Neuronal stem cell (in vitro differentiated cells): Measurements from ENCODE around the gene ATG14.

Experiments
- DNase-seq: peaks from one replicate; pipeline ENCODE4 v3.0.0-alpha.2; 2013; ENCODE audit warnings: low spot score
- H2AFZ ChIP-seq: one replicate; pipeline ENCODE4 v1.6.1; 2013; ENCODE audit warnings: mild to moderate bottlenecking, low read length, inconsistent platforms
- H2AK5ac ChIP-seq: 2 replicates; pipeline ENCODE4 v1.6.1; 2013; ENCODE audit warnings: low read depth, mild to moderate bottlenecking, inconsistent platforms, low read length, moderate library complexity, mixed read lengths
- H2BK120ac ChIP-seq: 2 replicates; pipeline ENCODE4 v1.6.1; 2013; ENCODE audit warnings: low read depth, mild to moderate bottlenecking, inconsistent platforms, low read length, moderate library complexity, mixed read lengths
- H2BK12ac ChIP-seq: one replicate; pipeline ENCODE4 v1.6.1; 2013; ENCODE audit warnings: low read length, inconsistent platforms
- H2BK15ac ChIP-seq: 2 replicates; pipeline ENCODE4 v1.6.1; 2013; ENCODE audit warnings: mild to moderate bottlenecking, low read length, inconsistent platforms, mixed read lengths
- H2BK5ac ChIP-seq: one replicate; pipeline ENCODE4 v1.6.1; 2013; ENCODE audit warnings: inconsistent platforms, mild to moderate bottlenecking, low read length, moderate library complexity
- H3K14ac ChIP-seq: one replicate; pipeline ENCODE4 v1.6.1; 2013; ENCODE audit warnings: low read length, inconsistent platforms
- H3K18ac ChIP-seq: 2 replicates; pipeline ENCODE4 v1.6.1; 2013; ENCODE audit warnings: low read length, inconsistent platforms
- H3K23ac ChIP-seq: 2 replicates; pipeline ENCODE4 v1.6.1; 2013; ENCODE audit warnings: low read depth, mild to moderate bottlenecking, mixed read lengths, low read length, inconsistent platforms; ENCODE audit not compliant: poor library complexity
- H3K27ac ChIP-seq: replicated peaks from 3 replicates; pipeline ENCODE4 v1.5.1; 2013; ENCODE audit warnings: low read length, inconsistent platforms
- H3K27me3 ChIP-seq, 3 experiments: 2 replicates each; pipeline ENCODE4 v1.6.1; 2013; ENCODE audit warnings: low read length in 3 of 3, mild to moderate bottlenecking in 2 of 3, inconsistent platforms in 1 of 3, low read depth in 1 of 3, mixed read lengths in 1 of 3, moderate library complexity in 1 of 3; ENCODE audit not compliant: control insufficient read depth in 3 of 3, insufficient read depth in 3 of 3
- H3K36me3 ChIP-seq, 2 donors: replicated peaks in 1 of 2; 2 replicates each; pipeline ENCODE4 v1.6.1; 2013; ENCODE audit warnings: low read length in 2 of 2; ENCODE audit not compliant: control insufficient read depth in 2 of 2, insufficient read depth in 2 of 2
- H3K4ac ChIP-seq: 2 replicates; pipeline ENCODE4 v1.6.1; 2013; ENCODE audit warnings: inconsistent platforms, mild to moderate bottlenecking, low read length, moderate library complexity
- H3K4me1 ChIP-seq, 2 donors: 1 replicate in 1 of 2; 2 replicates in 1 of 2; pipeline ENCODE4 v1.6.1; 2013; ENCODE audit warnings: low read length in 2 of 2, low read depth in 1 of 2; ENCODE audit not compliant: control insufficient read depth in 2 of 2, insufficient read depth in 1 of 2
- H3K4me2 ChIP-seq: one replicate; pipeline ENCODE4 v1.6.1; 2013; ENCODE audit warnings: mild to moderate bottlenecking, low read length, inconsistent platforms; ENCODE audit not compliant: insufficient read depth, poor library complexity, severe bottlenecking
- H3K4me3 ChIP-seq, 2 donors: 2 replicates each; pipeline ENCODE4 v1.5.1; 2013; ENCODE audit warnings: low read length in 2 of 2, mild to moderate bottlenecking in 2 of 2, inconsistent platforms in 1 of 2, moderate library complexity in 1 of 2
- H3K79me1 ChIP-seq: one replicate; pipeline ENCODE4 v1.6.1; 2013; ENCODE audit warnings: low read depth, mild to moderate bottlenecking, inconsistent platforms, low read length, moderate library complexity
- H3K9ac ChIP-seq: one replicate; pipeline ENCODE4 v1.6.1; 2013; ENCODE audit warnings: mild to moderate bottlenecking, low read depth, low read length, inconsistent platforms; ENCODE audit not compliant: poor library complexity
- H3K9me3 ChIP-seq, 2 donors: replicated peaks in 1 of 2; 2 replicates each; pipeline versions ENCODE3 to v1.6.1; 2013; ENCODE audit warnings: low read length in 2 of 2, mild to moderate bottlenecking in 2 of 2, inconsistent platforms in 1 of 2, low read depth in 1 of 2, mixed read lengths in 1 of 2, moderate library complexity in 1 of 2; ENCODE audit not compliant: control insufficient read depth in 2 of 2, insufficient read depth in 1 of 2
- H4K8ac ChIP-seq: one replicate; pipeline ENCODE4 v1.6.1; 2013; ENCODE audit warnings: low read depth, mild to moderate bottlenecking, inconsistent platforms, low read length, moderate library complexity
- H4K91ac ChIP-seq: one replicate; pipeline ENCODE4 v1.6.1; 2013; ENCODE audit warnings: low read length, low read depth, mild to moderate bottlenecking, inconsistent platforms; ENCODE audit not compliant: poor library complexity
- WGBS, 2 donors: extraction: QIAGEN DNeasy Blood & Tissue Kit; methylation state at CpG; one replicate each; pipeline ENCODE4 v1.1.7; 2013; ENCODE audit warnings: missing lambda C conversion rate in 2 of 2, mixed read lengths in 1 of 2; ENCODE audit not compliant: insufficient read length in 2 of 2, insufficient replicate concordance in 1 of 2; ENCODE audit errors: extremely low coverage in 2 of 2; 5-methylcytosine and 5-hydroxymethylcytosine counted together

Gene ATG14

DNA sequence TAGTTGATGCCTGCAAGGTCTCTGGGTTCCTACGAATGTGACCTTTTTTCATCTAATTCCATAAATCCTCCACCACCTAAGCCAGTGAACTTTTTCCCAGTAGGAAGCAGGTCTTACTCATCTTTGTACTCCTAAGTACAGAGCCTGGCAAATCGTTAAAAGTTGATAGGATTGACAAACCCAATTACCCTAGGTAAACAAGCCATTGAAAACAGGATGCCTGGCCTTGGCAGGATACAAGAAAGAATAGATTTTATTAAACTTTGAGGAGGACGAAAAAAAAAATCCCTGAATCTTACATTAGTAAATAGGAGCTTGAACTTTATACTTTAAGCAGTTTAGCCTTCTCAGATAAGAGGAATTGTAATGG lies 23.2 kb upstream of the ATG14 start:
- H2AFZ ChIP-seq = no peak overlapping the region
- no peak overlapping the region for H2BK5ac ChIP-seq
- peaks cover 0 to 5% of the 10 kb centered on the region in 2 donors for H3K4me1 ChIP-seq
- H3K27me3 ChIP-seq = peaks cover 0 to 36% (median 2%) of the 10 kb centered on the region in 3 experiments
- H4K8ac ChIP-seq = no peak overlapping the region
- no peak overlapping the region for H3K23ac ChIP-seq
- H3K79me1 ChIP-seq = no peaks in the 10 kb centered on the region
- H2BK12ac ChIP-seq = no peak overlapping the region
- no peak overlapping the region for H3K18ac ChIP-seq
- no peak overlapping the region for H3K4ac ChIP-seq
- H3K4me2 ChIP-seq = no peak overlapping the region
- no peak overlapping the region for H2BK120ac ChIP-seq
- H2BK15ac ChIP-seq = no peak overlapping the region
- H3K36me3 ChIP-seq = no peaks in the 10 kb centered on the region
- no peak overlapping the region for H4K91ac ChIP-seq
- WGBS, 2 donors = no CpG with 5 or more reads among the region's 3 CpGs
- H3K14ac ChIP-seq = no peak overlapping the region
- H3K4me3 ChIP-seq = no peak overlapping the region
- H3K9me3 ChIP-seq = no peaks in the 10 kb centered on the region
- H3K9ac ChIP-seq = no peak overlapping the region
- no peak for DNase-seq
- H2AK5ac ChIP-seq = no peak overlapping the region
- no peak overlapping the region for H3K27ac ChIP-seq

DNA sequence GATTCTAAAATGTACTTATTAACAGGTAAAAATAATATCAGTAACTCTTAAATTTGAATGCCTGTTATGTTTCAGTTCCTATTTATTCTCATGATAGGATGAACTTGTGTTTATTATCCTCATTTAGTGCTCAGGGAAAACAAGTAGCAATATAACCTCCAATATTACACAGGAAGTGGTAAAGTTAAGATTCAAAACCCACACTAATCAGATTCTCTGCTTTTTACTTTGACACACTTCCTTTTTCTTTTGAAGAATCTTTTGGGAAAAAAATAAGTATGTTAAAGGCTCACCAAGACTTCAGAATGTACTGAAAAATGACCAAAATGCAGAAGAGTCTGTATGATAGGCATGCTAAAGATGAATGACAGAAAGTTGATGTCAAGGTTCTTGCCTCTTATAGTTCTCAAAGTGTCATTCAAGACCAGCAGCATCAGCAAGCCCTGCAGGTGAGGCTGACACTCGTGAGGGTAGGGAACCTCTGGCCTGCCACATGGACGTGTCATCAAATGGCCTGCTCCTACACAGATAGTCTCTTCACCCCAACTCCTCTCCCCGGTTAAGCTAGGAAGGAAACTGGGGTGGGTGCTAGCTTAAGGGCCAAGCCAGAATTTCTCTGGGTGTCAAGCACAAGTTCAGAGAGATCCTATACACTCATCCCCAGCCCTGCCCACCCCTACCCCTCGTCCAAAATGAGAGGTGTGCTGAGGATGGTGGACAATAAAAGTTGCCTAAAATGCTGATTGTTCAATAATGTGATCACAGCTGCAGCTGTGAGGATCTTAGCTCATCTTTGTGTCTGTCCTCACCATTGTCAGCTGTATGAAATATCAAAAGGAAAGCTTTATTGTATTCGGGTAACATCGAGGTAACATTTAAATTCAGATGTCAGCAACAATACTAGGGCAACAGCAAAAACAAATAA lies 22.5 kb upstream of the ATG14 start:
- Histone ChIP-seq H4K8ac (no peak overlapping the region), H2BK15ac (no peak overlapping the region), H2AFZ (no peak overlapping the region), H3K9me3 (no peaks in the 10 kb centered on the region), H3K9ac (no peak overlapping the region), H3K36me3 (no peaks in the 10 kb centered on the region), H2AK5ac (no peak overlapping the region), H3K18ac (no peak overlapping the region), H3K79me1 (no peaks in the 10 kb centered on the region), H3K4me3 (no peak overlapping the region), H3K4me1 (peaks cover 0 to 5% of the 10 kb centered on the region in 2 donors), H3K27ac (no peak overlapping the region), H3K14ac (no peak overlapping the region), H2BK120ac (no peak overlapping the region), H2BK12ac (no peak overlapping the region), H3K23ac (no peak overlapping the region), H3K4me2 (no peak overlapping the region), H4K91ac (no peak overlapping the region), H2BK5ac (peak overlapping the region; percentile 44), H3K27me3 (peaks cover 0 to 36% (median 2%) of the 10 kb centered on the region in 3 experiments), H3K4ac (no peak overlapping the region)
- no CpG with 5 or more reads among the region's 6 CpGs for WGBS, 2 donors
- DNase-seq = no peak

DNA sequence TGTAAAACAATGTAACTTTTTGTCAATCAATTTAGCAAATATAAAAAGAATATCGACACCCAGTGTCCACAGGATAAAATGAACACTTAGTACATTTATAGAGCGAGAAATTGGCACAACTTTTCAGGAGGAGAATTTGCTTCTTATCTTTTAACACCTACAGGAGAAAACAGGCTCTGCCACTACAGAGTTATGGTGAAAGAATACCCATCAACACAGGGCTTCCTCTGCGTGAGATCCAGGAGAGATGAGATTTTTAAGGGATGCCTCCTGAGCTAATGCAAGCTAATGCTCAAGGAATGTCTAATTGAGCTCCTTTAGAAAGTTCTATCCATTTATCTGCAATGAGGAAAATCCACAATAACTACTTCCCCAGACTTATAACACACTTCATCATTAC lies 21.0 kb upstream of the ATG14 start:
- H4K8ac ChIP-seq = no peak overlapping the region
- no peak overlapping the region for H2BK120ac ChIP-seq
- no peak overlapping the region for H2AFZ ChIP-seq
- H2BK12ac ChIP-seq = no peak overlapping the region
- no peaks in the 10 kb centered on the region for H3K4me1 ChIP-seq
- no peak overlapping the region for H3K4ac ChIP-seq
- no peak overlapping the region for H2BK5ac ChIP-seq
- no peak overlapping the region for H4K91ac ChIP-seq
- WGBS, 2 donors = no CpG with 5 or more reads among the region's 3 CpGs
- no peaks in the 10 kb centered on the region for H3K9me3 ChIP-seq
- H3K9ac ChIP-seq = no peak overlapping the region
- DNase-seq = no peak
- H3K23ac ChIP-seq = no peak overlapping the region
- no peak overlapping the region for H2BK15ac ChIP-seq
- no peak overlapping the region for H3K27ac ChIP-seq
- H3K14ac ChIP-seq = no peak overlapping the region
- no peak overlapping the region for H3K4me3 ChIP-seq
- no peaks in the 10 kb centered on the region for H3K79me1 ChIP-seq
- no peaks in the 10 kb centered on the region for H3K36me3 ChIP-seq
- no peak overlapping the region for H2AK5ac ChIP-seq
- H3K18ac ChIP-seq = no peak overlapping the region
- no peak overlapping the region for H3K4me2 ChIP-seq
- peaks cover 0 to 31% (median 2%) of the 10 kb centered on the region in 3 experiments for H3K27me3 ChIP-seq

DNA sequence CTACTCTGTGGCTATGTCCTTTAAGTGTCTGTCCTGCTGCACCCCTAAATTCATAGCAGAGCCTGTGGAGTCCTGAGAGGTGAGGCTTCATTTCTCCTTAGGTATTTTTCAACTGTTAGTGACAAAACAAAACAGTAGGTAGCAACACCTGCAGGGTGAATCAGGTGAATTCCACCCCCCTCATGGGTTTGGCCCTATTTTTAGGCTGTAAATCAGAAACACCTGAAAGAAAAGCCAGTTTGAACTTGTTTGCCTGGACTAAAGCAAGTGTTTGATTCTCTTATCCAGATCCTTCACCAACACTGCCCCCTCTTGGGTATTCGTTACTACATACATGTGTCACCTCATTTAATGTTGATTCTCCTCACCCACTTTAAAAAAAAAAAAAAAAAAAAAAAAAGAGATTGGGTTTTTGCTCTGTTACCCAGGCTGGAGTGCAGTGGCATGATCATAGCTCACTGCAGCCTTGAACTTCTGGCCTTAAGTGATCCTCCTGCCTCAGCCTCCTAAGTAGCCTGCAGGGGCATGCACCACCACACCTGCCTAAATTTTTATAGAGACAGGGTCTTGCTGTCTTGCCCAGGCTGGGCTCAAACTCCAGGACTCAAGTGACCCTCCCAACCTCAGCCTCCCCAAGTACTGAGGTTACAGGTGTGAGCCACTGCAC lies 18.5 kb upstream of the ATG14 start:
- Histone ChIP-seq H3K18ac (no peak overlapping the region), H3K4me1 (no peaks in the 10 kb centered on the region), H3K23ac (no peak overlapping the region), H2AK5ac (no peak overlapping the region), H4K8ac (no peak overlapping the region), H2BK15ac (no peak overlapping the region), H3K4ac (no peak overlapping the region), H3K14ac (no peak overlapping the region), H3K9me3 (no peaks in the 10 kb centered on the region), H3K9ac (no peak overlapping the region), H4K91ac (no peak overlapping the region), H3K79me1 (no peaks in the 10 kb centered on the region), H2BK120ac (no peak overlapping the region), H3K36me3 (no peaks in the 10 kb centered on the region), H3K27me3 (peaks cover 0 to 29% (median 2%) of the 10 kb centered on the region in 3 experiments), H3K27ac (no peak overlapping the region), H3K4me2 (no peak overlapping the region), H2AFZ (peak overlapping the region; percentile 46), H2BK12ac (no peak overlapping the region), H3K4me3 (no peak overlapping the region), H2BK5ac (no peak overlapping the region)
- no peak for DNase-seq
- WGBS, 2 donors = no CpG with 5 or more reads among the region's 1 CpG
